Lung microvascular endothelial cell (primary cell): ENCODE measurements around the gene MVD. TPM values are rescaled to one million over a fixed set of nuclear protein-coding genes. Genes with fewer than 3 reads are reported as not detected.
A peak's percentile ranks its signal among the peaks of the same experiment; 100 is the strongest.

Experiments
- DNase-seq, 2 donors: peaks; one replicate each; pipeline versions ENCODE4 v3.0.0 to v3.0.0-alpha.2; 2010; ENCODE audit warnings: low read depth in 2 of 2
- total RNA-seq: library from RNA; depleted of rRNA; stranded (reverse); fragments of >200 nt; gene quantifications from 2 replicates; pipeline ENCODE4 v1.2.1, GENCODE V29; 2014

Gene MVD
- total RNA-seq, 1 donor from 2014 or later: 42.3 TPM

GRCh38 chr16:88697831-88698615, 35.1 kb upstream of the MVD start:
- DNase-seq: peak in 1 of 2 donors; percentile 60

GRCh38 chr16:88697116-88697830, 34.4 kb upstream of the MVD start:
- DNase-seq: no peak

- DNase-seq: no peak
Measured at GRCh38 chr16:88696441-88696840, 33.5 kb upstream of the MVD start.

DNA sequence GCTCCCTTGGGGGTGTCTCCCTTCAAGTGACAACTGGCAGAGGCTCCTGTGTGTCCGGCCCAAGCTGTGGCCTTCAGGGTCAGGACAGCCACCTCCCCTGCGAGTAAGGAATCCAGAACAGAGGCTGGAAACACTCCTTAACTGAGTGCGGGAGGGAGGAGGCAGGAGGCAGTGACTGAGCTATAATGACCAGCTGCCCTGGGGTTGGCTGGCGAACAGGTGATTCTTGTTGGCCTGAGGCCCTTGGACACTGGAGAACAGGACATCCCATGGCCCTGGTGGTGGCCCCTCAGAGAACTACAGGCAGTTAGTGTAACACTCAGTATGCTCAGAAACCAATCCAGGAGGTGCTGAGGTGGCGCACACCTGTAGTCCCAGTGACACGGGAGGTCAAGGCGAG, 32.9 kb upstream of the MVD start:
- DNase-seq: no peak

GRCh38 chr16:88695218-88695617, 32.3 kb upstream of the MVD start:
- DNase-seq: no peak

DNA sequence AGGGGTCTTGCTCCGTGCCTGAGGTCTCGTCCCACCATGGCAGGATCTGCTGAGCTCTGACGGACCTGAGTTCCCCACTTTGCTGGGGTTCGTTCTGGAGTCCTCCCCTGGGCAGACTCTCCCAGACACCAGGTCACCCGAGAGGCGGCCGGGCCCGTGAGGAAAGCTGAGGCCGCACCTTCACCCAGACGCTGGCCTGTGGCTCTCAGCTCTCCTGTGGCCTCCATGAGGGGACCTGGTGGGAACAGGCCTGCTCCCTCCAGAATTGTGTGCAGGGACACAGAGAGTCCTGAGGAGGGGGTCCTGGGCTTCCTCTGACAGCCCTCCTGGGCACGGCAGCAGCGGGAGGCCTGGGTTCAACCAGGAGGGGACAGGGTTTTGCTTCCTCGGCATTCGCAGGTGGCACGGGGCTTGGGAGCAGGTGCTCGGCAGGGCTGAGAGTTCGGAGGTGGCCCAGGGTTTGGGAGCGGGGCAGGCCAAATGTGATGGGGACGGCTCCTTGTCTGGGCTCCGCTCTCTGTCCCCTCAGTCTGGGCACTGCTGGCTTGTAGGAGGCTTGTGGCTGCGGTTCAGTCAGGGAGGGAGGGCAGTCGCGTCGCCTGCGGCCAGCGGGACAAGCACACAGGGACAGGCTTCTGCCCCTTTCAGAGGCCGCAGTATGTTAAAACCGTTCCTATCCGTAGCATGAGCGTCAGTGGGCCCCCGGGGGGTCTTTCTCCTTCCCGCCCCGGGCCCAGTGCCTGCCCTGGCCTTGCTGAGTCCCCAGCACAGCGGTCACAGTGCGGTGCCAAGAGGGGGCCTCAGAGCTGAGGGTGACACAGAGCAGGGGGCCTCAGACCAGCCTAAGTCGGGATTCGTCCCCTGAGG, 31.6 kb upstream of the MVD start:
- DNase-seq: no peak

DNA sequence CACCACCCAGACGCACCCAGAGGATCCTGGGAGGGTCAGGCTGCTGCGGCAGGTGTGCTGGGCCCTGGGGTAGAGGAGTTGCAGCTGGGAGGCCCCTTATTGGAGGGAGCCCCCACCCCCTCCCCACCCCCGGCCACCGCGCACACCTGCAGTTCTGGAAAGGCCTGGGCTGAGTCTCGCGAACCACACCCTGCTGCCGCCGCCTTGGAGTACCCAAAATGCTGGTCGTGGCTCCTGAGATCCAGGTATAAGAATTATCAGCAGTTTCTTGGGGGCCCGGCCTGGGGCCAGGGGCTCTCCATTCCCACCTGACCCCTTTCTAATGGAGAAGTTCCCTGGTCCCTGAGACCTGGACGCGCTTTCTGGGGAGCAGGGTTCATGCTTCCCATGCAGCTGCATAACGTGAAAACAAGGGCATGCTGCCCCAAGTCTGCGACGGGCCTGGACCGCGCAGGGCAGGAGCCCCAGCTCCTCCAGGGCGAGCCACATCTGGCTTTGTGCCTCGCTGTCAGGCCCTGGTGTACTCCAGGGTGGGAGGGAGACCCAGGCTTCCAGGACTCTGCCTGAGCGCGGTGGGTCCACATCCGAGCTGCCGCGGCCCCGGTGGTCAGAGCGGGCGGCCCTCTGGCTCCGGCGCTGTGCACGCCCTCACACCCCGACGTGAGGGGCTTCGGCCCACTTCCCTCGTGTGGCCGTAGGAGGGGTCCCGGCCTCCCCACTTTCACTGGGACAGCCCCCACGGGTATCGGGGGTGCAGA, 30.7 kb upstream of the MVD start:
- no peak for DNase-seq

GRCh38 chr16:88692861-88693260, 30.0 kb upstream of the MVD start:
- no peak for DNase-seq

GRCh38 chr16:88691924-88692560, 29.2 kb upstream of the MVD start:
- DNase-seq: no peak

GRCh38 chr16:88691129-88691813, 28.4 kb upstream of the MVD start:
- DNase-seq: no peak

DNA sequence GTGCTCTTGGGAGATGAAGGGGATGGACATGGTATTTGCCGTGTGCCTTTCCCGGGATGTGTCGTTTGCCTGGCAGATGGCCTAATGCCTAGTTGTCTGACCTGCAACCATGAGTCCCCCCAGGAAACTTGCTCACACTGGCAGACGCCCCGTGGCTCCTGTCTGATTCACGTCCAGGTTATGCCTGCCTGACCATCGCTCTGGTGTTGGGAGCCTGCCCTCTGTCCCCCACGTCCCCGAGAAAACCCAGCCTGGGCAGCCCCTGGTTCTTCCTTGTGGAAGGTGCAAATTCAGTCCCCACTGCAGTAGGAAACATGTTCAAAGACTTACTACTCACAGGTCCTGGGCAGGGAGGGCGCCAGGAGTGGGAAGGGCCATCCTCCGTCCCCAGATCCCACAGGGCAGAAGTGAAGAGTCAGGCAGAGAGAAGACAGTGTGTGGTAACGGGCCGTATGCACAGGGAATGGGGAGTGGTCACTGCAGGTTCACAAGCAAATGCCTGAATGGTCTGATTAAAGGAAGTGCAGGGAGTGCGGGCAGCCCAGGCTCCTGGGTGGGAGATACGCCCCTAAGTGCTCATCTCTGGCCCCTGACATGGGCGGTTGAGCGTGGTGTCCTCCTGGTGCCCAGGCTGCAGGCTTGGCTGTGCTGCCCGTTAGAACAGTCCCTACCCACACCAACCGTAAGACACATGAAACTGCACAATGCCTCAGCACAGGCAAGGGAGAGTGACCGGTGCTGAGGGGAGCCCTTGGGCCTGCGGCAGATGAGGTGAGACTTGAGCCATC, 27.6 kb upstream of the MVD start:
- DNase-seq: no peak

DNA sequence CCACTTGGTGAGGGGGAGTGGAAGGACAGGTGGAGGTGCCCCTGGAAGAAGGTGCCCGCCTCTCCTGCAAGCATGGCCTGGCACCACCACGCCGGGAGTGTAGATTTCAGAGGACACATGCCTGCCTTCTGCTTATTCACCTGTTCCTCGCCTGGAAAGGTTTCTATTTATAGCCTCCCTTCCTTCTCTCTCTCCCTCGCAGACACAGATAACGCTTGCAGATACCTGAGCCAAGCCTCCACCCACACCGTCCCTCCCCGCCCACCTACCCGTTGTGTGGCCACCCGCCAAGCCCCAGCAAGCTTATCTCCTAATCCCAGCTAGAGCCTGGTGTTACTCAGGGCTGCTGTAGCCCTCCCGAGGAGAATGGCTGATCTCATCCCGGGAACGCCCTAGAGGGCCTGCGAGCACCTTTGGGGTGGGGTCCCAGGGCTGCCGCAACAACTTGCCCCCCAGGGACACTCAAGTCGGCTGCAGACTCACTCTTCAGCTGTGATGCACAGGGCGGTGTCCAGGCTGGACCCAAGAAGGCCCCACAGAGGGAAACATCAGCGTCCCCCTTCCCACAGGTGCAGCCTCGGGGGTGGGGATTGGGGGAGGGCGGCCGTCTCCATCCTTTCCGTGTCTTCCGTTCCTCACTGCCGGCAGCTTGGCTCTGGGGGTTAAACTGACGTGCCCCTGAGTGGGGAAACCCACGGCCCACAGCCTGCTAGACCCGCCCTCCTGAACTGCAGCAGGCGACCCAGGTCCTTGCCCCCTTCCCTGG, 25.3 kb upstream of the MVD start:
- no peak for DNase-seq

DNA sequence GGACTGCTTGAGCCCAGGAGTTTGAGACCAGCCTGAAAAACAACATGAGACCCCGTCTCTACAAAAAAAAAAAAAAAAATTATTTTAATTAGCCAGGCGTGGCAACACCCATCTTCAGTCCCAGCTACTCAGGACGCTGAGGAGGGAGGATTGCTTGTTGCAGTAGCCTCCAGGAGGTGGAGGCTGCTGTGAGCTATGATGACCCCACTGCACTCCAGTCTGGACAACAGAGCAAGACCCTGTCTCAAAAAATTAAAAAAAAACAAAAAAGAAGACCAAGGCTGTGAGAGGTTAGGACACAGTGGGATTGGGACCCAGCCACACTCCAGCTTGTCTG, 24.8 kb upstream of the MVD start:
- DNase-seq: no peak

- DNase-seq: no peak
Measured at GRCh38 chr16:88687254-88687576, 24.3 kb upstream of the MVD start.

DNA sequence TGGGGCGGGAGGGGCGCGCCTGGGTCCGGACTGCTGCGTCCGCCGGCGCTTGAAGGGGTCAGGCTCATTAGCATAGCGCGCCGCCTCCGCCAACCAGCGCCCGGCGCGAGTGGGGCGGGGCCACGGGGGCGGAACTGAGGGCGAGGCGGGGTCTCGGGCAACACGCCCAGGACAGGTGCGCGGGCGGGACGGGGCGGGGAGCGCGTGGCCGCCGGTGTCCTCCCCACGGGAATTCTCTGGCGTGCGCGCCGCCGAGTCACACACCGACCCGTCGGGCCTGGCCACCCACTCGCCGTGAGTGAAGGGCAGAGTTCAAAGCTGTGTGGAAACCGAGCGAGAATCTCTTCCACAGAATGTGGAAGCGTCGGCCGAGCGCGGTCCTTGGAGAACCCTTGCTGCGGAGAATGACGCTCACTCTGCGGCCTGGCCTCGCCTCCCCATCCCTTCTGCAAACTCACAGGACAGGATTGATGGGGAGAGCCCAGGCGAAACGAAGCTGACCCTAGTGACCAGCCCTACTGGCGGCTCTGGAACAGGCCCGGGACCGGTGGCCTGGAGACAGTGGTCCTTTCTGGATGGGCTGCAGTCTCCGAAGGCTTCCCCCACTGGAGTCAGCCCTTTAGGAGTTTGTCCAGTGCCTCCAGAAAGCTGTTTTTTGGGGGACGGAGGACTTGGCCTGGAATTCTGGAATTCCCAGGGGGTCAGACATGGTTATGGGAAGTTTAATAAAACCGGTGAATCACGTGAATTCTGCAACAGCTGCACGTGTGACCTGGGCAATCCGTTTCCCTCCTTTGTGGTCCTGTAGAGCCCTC, 23.8 kb upstream of the MVD start, which contains the start of gene SNAI3:
TSS of gene SNAI3 (minus strand) at position 69 of the 815 bp plus-strand sequence. CDS start 101 bp downstream, outside the sequence.
- DNase-seq: peak; percentile 45 to 69

- no peak for DNase-seq
Measured at GRCh38 chr16:88686062-88686438, 23.2 kb upstream of the MVD start.

DNA sequence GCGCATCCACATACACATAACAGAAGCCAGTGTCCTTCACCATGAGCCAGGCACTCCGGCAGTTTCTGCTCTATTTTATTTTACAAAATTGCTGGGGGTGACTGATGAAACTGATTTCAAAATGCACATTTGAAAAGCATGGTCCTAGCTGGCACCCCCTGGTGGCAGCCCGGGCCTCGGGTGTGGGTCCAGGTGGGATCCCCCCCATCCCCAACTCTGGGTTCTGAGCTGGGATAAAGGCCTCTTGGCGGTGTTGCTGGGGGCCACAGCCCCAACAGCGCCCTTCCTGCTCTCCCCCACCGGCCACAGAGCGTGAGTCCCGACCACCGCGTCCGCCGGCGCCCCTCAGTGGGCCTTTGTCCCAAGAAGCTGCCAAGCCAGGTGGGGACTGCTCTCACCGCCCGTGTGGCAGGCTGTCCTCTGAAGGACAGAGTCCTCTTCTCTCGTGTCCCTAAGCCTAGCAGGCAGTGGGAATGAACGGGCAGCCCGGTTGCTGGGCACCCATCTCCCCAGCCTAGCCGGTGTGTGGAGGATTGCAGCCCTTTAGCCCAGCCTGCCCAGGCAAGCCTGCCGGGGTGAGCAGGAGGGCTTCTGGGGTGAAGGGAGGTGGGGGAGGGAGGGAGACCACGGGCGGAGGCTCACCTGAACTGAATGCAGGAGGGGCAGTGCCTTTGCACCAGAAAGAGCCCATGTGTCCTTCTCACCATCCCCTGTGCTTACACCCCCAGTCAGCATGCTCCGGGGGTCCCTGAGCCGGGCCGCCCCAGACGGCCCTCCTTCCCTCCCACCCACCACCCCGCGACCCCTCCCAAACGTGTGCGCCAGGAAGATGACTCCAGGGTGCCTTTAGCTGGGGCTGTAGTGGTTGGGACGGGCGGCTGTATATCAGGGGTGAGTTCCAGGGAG, 22.5 kb upstream of the MVD start:
- DNase-seq: peak; percentile 29 to 52
